ENCODE measurements around the gene DSE.

The DSE gene

DNA sequence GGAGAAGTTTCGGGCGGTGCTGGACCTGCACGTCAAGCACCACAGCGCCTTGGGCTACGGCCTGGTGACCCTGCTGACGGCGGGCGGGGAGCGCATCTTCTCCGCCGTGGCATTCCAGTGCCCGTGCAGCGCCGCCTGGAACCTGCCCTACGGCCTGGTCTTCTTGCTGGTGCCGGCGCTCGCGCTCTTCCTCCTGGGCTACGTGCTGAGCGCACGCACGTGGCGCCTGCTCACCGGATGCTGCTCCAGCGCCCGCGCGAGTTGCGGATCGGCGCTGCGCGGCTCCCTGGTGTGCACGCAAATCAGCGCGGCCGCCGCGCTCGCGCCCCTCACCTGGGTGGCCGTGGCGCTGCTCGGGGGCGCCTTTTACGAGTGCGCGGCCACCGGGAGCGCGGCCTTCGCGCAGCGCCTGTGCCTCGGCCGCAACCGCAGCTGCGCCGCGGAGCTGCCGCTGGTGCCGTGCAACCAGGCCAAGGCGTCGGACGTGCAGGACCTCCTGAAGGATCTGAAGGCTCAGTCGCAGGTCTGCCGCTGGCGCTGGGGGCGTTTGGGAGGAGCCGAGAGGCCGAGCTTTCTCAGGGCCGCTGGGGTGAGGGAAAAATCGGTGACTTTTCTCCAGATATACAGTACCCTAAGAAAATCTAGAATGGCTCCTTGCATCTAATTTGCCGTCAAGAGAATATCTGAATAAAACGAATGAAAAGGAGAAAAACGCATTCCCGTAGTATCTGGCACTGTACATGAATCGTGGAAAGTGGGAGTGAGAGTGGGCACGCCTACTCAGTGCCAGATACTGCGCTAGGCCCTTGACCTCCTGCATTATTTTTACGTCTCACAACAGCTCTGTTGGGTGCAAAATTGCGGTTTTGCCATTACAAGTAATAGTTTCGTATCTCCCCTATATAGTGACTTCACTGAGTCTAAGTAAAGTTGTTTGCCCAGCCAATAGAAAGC lies 91.5 kb downstream of the DSE start:
- DNase-seq (ENCODE audit: insufficient read length, low spot score) (no peak), FAIRE-seq (no peak)
- TF ChIP-seq CTCF (IDR thresholded peaks at IDR 0.05; ENCODE audit: insufficient read depth, missing control alignments), result no peak

DNA sequence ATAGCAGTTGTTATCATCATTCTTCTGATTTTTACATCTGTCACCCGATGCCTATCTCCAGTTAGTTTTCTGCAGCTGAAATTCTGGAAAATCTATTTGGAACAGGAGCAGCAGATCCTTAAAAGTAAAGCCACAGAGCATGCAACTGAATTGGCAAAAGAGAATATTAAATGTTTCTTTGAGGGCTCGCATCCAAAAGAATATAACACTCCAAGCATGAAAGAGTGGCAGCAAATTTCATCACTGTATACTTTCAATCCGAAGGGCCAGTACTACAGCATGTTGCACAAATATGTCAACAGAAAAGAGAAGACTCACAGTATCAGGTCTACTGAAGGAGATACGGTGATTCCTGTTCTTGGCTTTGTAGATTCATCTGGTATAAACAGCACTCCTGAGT lies 92.6 kb downstream of the DSE start:
- TF ChIP-seq CTCF (IDR thresholded peaks at IDR 0.05; ENCODE audit: insufficient read depth, missing control alignments), result no peak
- DNase-seq (ENCODE audit: insufficient read length, low spot score) (no peak), FAIRE-seq (no peak)

DNA sequence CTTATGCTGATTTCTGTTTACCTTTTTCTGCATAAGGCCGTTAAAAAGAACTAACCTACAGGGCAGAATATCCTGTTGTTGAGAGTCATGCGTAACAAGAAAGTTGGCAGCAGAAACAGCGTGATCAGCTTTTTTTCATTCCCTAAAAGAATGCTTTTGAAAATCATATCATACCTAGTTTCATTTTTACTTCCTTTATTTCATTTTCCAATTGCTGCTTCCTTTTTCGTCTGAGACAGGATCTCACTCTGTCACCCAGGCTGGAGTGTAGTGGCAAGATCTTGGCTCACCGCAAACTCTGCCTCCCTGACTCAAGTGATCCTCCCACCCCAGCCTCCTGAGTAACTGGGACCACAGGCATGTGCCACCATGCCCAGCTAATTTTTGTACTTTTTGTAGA lies 94.5 kb downstream of the DSE start:
- no peak for TF ChIP-seq CTCF (IDR thresholded peaks at IDR 0.05; ENCODE audit: insufficient read depth, missing control alignments)
- DNase-seq (ENCODE audit: insufficient read length, low spot score) (no peak), FAIRE-seq (no peak)

GRCh38 chr6:116467096-116467495 lies 96.3 kb downstream of the DSE start:
- DNase-seq (ENCODE audit: insufficient read length, low spot score), result no peak
- no peak for FAIRE-seq
- TF ChIP-seq CTCF (IDR thresholded peaks at IDR 0.05; ENCODE audit: insufficient read depth, missing control alignments), result no peak

GRCh38 chr6:116467514-116467913 lies 96.8 kb downstream of the DSE start:
- FAIRE-seq, result no peak
- TF ChIP-seq CTCF (IDR thresholded peaks at IDR 0.05; ENCODE audit: insufficient read depth, missing control alignments), result no peak

GRCh38 chr6:116468293-116468692 lies 97.5 kb downstream of the DSE start:
- DNase-seq (ENCODE audit: insufficient read length, low spot score), result no peak
- FAIRE-seq, result no peak
- no peak for TF ChIP-seq CTCF (IDR thresholded peaks at IDR 0.05; ENCODE audit: insufficient read depth, missing control alignments)

More at GRCh38 chr6:116467514-116467913, 96.8 kb downstream of the DSE start:
- no peak for DNase-seq (ENCODE audit: insufficient read length, low spot score)

DNA sequence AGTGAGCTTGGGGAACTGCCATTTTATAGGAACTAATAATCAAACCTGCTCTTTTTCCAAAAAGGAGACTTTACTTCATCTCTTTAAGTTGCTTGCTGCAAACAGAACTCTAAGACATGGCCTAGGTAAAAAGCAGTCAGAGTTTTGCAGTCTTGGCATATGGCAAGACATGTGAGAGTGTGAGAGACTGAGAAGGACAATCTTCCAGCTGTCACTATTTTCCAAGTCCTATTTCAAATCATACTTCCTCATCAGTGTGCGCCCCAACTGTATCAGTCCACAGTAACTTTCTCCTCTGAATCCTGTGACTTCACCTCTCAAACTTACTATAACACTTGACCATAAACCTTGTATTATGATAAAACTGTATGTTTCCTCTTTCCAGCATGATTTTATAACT lies 100.8 kb downstream of the DSE start:
- no peak for FAIRE-seq
- TF ChIP-seq CTCF (IDR thresholded peaks at IDR 0.05; ENCODE audit: insufficient read depth, missing control alignments), result no peak
- no peak for DNase-seq (ENCODE audit: insufficient read length, low spot score)
